ENCODE measurements around the gene TCHH. TPM values are rescaled to one million over a fixed set of nuclear protein-coding genes. Genes with fewer than 3 reads are reported as not detected.

Gene TCHH
- total RNA-seq, 1 donor from 2014 or later, result 0.49 TPM

- Mint-ChIP-seq H3K9me3 (ENCODE audit: unreplicated experiment) (peaks cover 8% of the 10 kb centered on the region), H3K27me3 (ENCODE audit: unreplicated experiment) (peaks cover 2% of the 10 kb centered on the region), H3K4me1 (ENCODE audit: low read depth, unreplicated experiment) (peaks cover 4% of the 10 kb centered on the region), H3K27ac (ENCODE audit: unreplicated experiment) (no peak overlapping the region), H3K36me3 (ENCODE audit: unreplicated experiment) (no peaks in the 10 kb centered on the region), H3K4me3 (ENCODE audit: unreplicated experiment) (no peak overlapping the region)
- peak; percentile 58 for DNase-seq
- TF ChIP-seq CTCF (IDR thresholded peaks at IDR 0.05; ENCODE audit: partially characterized antibody, unreplicated experiment), result no peak
These were observed 4.3 kb downstream of the TCHH start for GRCh38 chr1:152110860-152111514.

GRCh38 chr1:152110365-152110859, 4.8 kb downstream of the TCHH start:
- no peak for TF ChIP-seq CTCF (IDR thresholded peaks at IDR 0.05; ENCODE audit: partially characterized antibody, unreplicated experiment)
- H3K36me3 Mint-ChIP-seq (ENCODE audit: unreplicated experiment), result no peaks in the 10 kb centered on the region
- H3K4me3 Mint-ChIP-seq (ENCODE audit: unreplicated experiment), result no peak overlapping the region
- H3K27ac Mint-ChIP-seq (ENCODE audit: unreplicated experiment), result no peak overlapping the region
- DNase-seq, result peak; percentile 57
- peaks cover 4% of the 10 kb centered on the region for H3K4me1 Mint-ChIP-seq (ENCODE audit: low read depth, unreplicated experiment)
- peaks cover 2% of the 10 kb centered on the region for H3K27me3 Mint-ChIP-seq (ENCODE audit: unreplicated experiment)
- peaks cover 8% of the 10 kb centered on the region for H3K9me3 Mint-ChIP-seq (ENCODE audit: unreplicated experiment)

DNA sequence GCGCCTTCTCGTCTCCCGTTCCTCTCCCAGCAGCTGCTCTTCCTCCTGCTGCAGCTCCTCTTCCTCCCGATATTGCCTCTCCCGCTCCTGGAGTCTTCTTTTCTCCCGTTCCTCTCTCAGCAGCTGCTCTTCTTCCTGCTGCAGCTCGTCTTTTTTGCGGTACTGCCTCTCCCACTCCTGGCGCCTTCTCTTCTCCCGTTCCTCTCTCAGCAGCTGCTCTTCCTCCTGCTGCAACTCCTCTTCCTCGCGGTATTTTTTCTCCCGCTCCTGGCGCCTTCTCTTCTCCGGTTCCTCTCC, 5.3 kb downstream of the TCHH start:
- no peak overlapping the region for H3K27ac Mint-ChIP-seq (ENCODE audit: unreplicated experiment)
- H3K27me3 Mint-ChIP-seq (ENCODE audit: unreplicated experiment), result no peaks in the 10 kb centered on the region
- DNase-seq, result no peak
- H3K4me3 Mint-ChIP-seq (ENCODE audit: unreplicated experiment), result no peak overlapping the region
- no peaks in the 10 kb centered on the region for H3K36me3 Mint-ChIP-seq (ENCODE audit: unreplicated experiment)
- TF ChIP-seq CTCF (IDR thresholded peaks at IDR 0.05; ENCODE audit: partially characterized antibody, unreplicated experiment), result no peak
- peaks cover 4% of the 10 kb centered on the region for H3K4me1 Mint-ChIP-seq (ENCODE audit: low read depth, unreplicated experiment)
- H3K9me3 Mint-ChIP-seq (ENCODE audit: unreplicated experiment), result peaks cover 8% of the 10 kb centered on the region

DNA sequence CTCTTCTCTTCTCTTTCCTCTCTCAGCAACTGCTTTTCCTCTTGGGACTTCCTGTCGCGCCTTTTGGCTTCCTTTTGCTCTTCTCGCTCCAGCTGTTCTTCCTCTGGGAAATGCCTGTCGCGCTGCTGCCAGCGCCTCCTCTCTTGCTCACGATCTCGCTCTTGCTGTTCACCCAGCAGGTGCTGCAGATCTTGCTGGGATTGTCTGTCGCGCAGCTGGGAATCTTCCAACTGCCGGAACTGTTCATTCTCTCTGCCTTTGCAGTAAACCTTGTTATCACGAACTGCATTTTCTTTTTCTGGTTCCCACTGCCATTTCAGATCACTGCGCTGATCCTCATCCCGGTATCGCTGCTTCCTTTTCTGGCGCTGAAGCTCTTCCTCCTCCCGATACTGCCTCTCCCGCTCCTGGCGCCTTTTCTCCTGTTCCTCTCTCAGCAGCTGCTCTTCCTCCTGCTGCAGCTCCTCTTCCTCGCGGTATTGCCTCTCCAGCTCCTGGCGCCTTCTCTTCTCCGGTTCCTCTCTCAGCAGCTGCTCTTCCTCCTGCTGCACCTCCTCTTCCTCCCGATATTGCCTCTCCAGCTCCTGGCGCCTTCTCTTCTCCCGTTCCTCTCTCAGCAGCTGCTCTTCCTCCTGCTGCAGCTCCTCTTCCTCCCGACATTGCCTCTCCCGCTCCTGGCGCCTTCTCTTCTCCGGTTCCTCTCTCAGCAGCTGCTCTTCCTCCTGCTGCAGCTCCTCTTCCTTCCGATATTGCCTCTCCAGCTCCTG, 5.8 kb downstream of the TCHH start:
- Mint-ChIP-seq H3K4me3 (ENCODE audit: unreplicated experiment) (no peak overlapping the region), H3K27ac (ENCODE audit: unreplicated experiment) (no peak overlapping the region), H3K36me3 (ENCODE audit: unreplicated experiment) (no peaks in the 10 kb centered on the region), H3K9me3 (ENCODE audit: unreplicated experiment) (peaks cover 8% of the 10 kb centered on the region), H3K27me3 (ENCODE audit: unreplicated experiment) (no peaks in the 10 kb centered on the region), H3K4me1 (ENCODE audit: low read depth, unreplicated experiment) (peaks cover 4% of the 10 kb centered on the region)
- no peak for DNase-seq
- no peak for TF ChIP-seq CTCF (IDR thresholded peaks at IDR 0.05; ENCODE audit: partially characterized antibody, unreplicated experiment)

- Mint-ChIP-seq H3K36me3 (ENCODE audit: unreplicated experiment) (no peaks in the 10 kb centered on the region), H3K4me3 (ENCODE audit: unreplicated experiment) (no peak overlapping the region), H3K9me3 (ENCODE audit: unreplicated experiment) (peaks cover 8% of the 10 kb centered on the region), H3K4me1 (ENCODE audit: low read depth, unreplicated experiment) (peaks cover 4% of the 10 kb centered on the region), H3K27me3 (ENCODE audit: unreplicated experiment) (no peaks in the 10 kb centered on the region), H3K27ac (ENCODE audit: unreplicated experiment) (no peak overlapping the region)
- no peak for TF ChIP-seq CTCF (IDR thresholded peaks at IDR 0.05; ENCODE audit: partially characterized antibody, unreplicated experiment)
- DNase-seq, result peak; percentile 23
These were observed 6.4 kb downstream of the TCHH start for GRCh38 chr1:152108882-152109222.

Measured in glutamatergic neuron (in vitro differentiated cells).